GM18526 (cell line): ENCODE measurements around the gene KRT12.

Source experiments
- POLR2A ChIP-seq: IDR thresholded peaks from 3 replicates; pipeline ENCODE4 v1.6.1; 2011; ENCODE audit not compliant: insufficient read length; ENCODE audit errors: extremely low read depth

The KRT12 gene

DNA sequence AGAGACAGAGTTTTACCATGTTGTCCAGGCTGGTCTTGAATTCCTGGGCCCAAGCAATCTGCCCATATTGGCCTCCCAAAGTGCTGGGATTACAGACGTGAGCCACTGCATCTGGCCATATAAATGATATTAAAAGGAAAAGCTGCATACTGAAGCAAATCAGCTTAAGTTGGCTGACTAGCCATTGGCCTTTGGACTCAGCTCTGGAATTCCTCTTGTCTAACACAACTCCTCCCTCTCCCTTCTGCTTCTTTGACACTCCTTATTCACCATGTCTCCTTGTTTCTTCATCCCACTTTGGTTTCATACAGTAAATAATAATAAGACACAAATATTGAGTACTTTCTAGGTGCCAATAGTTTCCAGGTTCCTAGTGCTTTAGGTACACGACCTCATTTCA lies 7.5 kb downstream of the KRT12 start:
- TF ChIP-seq POLR2A, result no peak

DNA sequence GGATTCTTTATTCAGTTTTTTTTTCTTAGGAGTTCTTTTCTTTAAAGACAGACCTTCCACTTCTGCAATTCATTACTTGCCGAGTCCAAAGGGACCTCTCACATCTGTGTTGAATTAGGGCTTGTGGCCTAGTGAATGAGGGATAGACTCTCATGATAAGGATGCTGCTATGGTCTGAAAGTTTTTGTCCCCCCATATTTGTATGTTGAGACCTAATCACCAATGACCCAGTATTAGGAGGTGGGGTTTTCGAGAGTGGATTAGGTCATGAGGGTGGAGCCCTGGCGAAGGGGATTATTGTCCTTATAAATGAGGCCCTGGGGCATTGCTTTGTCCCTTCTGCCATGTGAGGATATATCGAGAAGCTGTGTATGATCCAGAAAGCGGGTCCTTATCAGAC lies 9.5 kb downstream of the KRT12 start:
- TF ChIP-seq POLR2A, result no peak

DNA sequence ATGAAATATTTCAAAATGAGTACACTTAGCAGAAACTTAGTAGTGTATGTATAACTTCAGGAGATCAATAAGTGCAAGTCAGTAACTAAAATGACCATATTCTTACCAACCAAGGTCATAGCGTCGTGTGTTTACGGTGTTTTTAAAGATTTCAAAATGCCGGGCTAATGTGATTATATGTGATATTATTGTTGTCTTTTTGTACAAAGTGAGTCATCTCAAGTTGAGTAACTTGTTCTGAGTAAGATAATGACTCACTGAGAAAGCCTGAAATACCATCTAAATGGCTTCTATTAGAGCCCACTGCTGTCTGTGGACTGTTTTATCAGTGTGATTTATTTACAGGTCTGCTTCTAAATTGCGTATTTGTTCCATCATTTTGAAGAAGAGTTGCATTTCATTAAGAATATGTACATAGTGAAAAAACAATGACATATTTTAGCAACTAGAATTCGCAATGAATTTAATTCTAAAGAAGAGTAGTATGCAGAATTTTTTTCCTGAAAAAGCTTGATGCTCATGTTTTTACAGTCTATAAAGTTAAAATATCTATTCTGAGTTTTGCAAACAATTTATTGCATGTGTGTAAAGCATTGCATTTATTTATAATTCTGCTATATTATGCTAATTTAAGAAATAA lies 12.7 kb downstream of the KRT12 start:
- TF ChIP-seq POLR2A, result no peak

DNA sequence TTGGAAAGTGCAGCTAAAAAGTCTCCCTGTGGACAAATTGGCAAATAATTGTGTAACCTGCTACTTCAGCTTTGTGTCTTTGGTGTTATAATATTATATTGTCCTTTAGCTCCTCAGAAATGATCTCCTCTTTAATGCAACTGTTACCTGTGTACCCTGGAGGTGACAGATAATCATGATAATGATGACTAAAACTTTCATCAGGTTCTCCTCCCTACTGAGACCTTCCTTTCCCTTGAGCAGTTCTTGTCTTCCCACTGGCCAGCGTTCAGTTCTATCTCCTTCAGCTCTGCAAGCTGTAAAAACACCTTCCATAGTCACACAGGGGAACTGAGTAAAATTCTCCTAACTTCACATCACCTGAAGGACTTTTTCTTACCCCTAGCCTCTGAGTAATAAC lies 14.7 kb downstream of the KRT12 start:
- TF ChIP-seq POLR2A, result no peak

DNA sequence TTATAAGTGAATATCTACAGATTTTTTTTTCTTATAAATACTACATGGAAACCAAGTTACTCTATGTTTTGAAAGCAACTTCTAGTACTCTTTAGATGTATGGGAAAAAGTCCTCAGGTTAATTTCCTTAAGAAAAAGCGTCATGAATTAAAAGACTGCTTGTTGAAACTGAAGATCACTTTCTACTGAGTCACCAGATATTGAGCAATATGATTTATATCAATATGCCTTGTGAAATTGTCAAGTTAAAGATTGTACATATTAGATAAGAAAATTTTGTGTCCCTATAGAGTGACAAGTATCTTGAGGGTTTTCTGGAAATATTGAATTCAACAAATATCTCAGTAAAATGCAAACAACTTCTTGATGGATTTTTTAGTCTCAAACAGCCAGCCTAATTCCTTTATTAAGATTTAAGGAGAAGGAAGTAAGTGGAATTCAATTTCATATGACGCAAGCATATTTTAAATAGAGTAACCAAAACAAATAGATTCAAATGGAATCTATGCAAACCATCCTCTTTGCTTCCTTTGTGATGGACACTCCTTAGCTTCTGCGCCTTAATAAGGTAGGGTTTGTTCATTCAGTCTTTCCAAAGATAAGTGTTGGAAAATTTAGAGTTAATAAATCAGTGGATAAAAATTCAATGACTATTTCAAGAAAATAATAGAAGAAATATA lies 16.6 kb downstream of the KRT12 start:
- TF ChIP-seq POLR2A, result no peak

DNA sequence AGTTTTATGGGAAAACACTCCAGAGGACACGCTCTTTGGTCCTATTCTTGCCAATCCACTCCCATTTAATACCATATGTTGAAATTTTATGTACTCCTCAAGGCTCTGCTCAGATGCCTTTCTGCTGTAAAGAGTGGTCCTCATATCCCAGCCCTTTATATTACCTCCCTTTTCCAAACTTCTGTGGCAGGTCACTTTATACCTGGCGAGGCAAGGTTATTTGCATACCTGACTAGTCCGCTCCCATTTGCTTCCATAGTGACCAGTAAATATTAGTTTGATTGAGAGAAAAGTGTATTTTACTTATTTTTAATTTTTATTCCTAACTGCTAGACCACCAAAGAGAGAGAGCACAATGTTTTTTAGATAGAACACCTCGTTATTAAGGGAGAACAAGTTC lies 17.3 kb downstream of the KRT12 start:
- no peak for TF ChIP-seq POLR2A

DNA sequence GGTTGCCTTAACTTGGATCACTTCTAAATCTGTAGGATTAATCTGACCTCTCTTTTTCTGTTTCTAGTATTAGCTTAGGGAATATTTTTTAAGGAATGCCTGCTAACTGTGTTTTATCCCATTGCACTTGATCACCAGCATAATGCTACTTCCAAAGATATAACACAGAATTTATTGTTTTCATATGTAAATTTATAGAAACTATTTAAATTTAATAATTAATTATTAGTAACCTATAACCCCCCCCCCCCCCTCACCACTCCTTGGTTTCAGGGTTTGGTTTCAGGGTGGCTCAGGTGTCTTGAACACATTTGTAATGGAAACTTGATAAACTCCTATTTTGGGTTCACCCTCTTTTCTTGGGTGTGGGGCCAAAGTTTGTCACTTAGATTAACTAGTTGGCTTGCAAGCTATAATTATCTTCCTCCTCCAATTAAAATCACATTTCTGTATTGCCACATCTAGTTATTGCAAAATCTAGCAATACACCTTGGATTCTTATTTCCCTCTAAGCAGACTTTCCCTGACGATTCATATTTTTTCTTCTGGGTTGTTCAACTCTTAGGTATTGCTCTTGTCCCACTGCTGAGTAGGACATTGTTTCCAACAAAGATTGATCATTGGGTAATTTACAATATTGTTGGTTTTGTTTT lies 18.3 kb downstream of the KRT12 start:
- no peak for TF ChIP-seq POLR2A

DNA sequence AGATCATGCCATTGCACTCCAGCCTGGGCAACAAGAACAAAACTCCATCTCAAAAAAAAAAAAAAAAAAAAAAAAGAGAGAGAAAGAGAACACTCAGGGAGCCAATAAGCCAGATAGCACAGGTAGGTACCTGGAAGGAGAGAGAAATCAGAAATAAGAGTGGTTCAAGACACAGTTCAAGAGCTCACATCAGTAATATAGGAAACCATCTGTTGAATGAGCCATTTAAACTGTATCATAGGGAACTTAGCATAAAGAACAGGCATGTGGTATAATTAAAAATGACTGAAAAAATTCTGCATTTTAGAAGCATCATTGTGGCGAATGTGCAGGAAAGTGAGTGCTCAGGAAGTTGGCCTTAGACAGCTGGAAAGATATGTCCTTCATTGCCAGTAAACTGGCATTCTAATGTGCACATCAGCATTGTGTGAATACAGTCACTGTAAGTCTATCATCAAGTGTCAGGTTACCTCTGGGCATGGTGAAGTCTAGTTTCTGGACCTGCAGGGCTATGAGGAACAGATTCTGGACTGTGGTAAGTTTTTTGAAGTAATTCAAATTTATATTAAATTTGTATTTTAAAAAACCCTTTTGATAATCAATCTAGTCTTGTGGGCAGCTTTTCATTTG lies 20.4 kb downstream of the KRT12 start:
- no peak for TF ChIP-seq POLR2A

DNA sequence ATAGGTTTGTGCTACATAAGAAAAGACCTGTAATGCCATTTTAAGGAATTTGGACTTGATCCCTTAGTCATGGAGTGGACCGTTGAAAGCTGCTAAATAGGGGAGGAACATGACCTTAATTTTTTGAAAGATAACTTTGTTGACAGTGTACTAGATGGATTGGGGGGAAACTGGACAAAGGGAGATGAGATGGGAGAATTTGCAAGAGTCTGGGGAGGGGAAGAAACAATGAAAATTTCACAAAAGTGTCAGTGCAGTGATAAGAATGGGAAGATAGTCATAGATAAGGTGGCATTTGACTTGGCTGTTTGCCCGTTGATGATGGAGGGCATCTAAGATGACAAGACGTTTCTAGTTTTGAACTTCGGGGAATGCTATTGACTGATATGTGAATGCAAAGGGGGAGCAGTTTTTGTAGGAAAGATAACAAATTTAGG lies 22.3 kb downstream of the KRT12 start:
- no peak for TF ChIP-seq POLR2A

DNA sequence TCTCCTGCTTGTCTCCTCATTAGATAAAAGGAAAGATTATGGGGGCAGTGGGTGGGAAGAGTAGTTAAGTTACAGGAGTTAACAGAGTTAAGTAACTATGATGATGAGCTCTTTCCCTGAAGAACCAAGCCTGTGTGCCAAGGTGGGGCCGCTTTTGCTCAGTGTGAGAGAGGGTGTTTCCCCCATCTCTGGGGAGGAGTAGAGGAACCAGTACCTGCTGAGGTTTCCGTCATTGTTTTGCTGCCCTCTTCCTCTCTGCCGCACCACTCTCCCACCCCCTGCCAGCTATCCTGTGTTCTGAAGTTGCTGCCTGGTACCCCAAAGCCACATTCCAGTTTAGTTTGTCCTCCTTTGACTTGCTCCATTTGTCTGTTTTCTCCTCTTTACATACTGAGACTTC lies 23.8 kb downstream of the KRT12 start:
- no peak for TF ChIP-seq POLR2A

DNA sequence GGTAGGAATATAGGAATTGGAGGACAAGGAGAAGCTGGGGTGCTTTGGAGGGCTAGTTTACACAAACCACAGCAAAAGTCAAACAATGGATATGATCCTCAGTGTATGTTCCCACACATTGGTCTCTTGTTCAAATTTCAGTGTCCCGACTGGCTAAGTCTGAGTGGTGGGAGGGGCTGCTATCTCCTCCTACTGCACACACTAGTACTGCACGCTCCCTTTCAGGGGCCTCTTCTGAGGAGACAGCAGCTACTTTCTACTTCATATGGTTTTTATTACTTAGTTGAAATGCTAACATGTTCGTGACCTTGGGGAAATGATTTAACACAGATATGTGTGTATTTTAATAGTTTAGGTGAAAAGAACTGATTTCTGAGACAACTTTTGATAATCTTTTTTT lies 25.8 kb downstream of the KRT12 start:
- TF ChIP-seq POLR2A, result no peak

DNA sequence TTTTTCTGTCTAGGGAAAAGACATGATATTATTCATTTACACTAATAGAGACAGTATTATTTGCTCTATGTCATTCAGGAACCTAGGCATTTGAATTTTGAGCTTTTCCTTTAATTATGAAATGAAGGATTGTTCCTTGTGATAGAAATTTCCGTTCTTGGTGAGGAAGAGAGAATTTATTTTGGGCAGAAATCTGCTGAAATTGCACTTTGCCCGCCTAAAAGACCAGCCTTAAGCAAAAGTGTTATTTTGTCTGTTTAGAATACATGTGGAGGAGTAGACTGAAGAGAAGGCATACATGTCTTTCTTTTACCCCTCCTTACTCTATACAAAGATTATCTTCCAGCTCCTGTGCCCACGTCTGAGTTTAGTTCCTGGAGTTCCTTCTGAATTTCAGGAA lies 27.8 kb downstream of the KRT12 start:
- no peak for TF ChIP-seq POLR2A

DNA sequence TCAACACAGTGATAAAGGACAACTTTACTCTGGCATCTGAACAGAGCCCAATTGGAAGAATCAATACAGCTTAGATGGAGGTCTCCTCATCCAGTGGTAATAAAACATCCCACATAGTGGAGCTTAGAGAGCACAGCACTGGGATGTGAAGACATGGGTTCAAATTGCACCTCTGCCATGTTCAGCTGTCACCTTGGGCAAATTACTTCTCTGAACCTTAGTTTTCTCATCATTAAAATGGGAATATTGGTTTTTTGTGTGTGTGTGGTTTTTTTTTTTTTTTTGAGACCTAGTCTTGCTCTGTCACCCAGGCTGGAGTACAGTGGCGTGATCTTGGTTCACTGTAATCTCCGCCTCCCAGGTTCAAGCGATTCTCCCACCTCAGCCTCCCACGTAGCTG lies 31.0 kb downstream of the KRT12 start:
- TF ChIP-seq POLR2A, result no peak

DNA sequence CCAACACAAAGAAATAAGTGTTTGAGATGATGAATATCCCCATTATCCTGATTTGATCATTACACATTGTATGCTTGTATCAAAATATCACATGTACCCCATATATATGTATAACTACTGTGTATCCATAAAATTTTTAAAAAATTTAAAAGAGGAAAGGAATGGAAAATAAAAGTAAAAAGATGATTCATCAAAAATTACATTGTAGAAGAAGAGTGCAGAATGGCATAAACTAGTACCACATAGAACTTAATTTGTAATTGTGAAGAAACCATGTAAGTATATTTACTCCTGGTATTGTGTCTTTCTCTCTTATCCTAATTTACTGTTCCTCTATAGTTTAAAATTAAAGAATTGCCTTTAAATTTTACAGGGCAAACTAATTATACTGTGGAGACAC lies 33.1 kb downstream of the KRT12 start:
- no peak for TF ChIP-seq POLR2A

DNA sequence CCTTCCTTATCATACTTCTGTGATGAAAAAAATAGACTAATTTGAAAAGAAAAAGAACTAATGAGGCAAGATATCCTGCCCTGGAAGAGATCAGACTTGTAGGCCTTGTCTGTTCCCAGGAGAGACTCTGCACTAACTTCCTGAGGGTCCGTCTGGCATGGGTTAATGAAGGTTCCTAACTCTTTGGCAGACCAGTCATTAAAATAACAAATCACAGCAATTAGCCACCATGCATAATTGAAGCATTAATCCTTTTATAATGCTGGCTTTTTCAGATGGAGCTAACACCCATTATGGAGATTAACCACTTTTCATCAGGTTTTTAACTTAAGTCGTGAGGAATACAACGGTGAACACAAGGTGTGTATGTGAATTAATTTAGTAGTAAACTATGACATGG lies 34.2 kb downstream of the KRT12 start:
- no peak for TF ChIP-seq POLR2A
